H9 (cell line): ENCODE data around the gene DLL3. TPM values are rescaled to one million over a fixed set of nuclear protein-coding genes. Genes with fewer than 3 reads are reported as not detected.

Experiments used
- DNase-seq: peaks from one replicate; pipeline ENCODE4 v3.0.0-alpha.2; 2017
- H2AFZ ChIP-seq: one replicate; pipeline ENCODE4 v1.6.1; 2013; ENCODE audit warnings: mild to moderate bottlenecking, low read length, control low read depth, moderate library complexity
- H2AK5ac ChIP-seq: 2 replicates; pipeline ENCODE4 v1.6.1; 2013; ENCODE audit warnings: low read length, control low read depth, mixed read lengths; ENCODE audit not compliant: insufficient read length
- H2BK120ac ChIP-seq: one replicate; pipeline ENCODE4 v1.6.1; 2013; ENCODE audit warnings: low read depth, mild to moderate bottlenecking, low read length, control low read depth, inconsistent platforms; ENCODE audit not compliant: poor library complexity, severe bottlenecking
- H2BK12ac ChIP-seq: 2 replicates; pipeline ENCODE4 v1.6.1; 2013; ENCODE audit warnings: low read length, control low read depth, mixed read lengths, low read depth; ENCODE audit not compliant: insufficient read length
- H2BK15ac ChIP-seq: 2 replicates; pipeline ENCODE4 v1.6.1; 2013; ENCODE audit warnings: low read depth, low read length, control low read depth
- H2BK20ac ChIP-seq: one replicate; pipeline ENCODE4 v1.6.1; 2013; ENCODE audit warnings: low read depth, mild to moderate bottlenecking, low read length, control low read depth, inconsistent platforms; ENCODE audit not compliant: poor library complexity, severe bottlenecking
- H2BK5ac ChIP-seq: 2 replicates; pipeline ENCODE4 v1.6.1; 2013; ENCODE audit warnings: low read length, control low read depth, mixed read lengths; ENCODE audit not compliant: insufficient read length
- H3K14ac ChIP-seq: 2 replicates; pipeline ENCODE4 v1.6.1; 2013; ENCODE audit warnings: low read length, control low read depth; ENCODE audit not compliant: insufficient read depth
- H3K18ac ChIP-seq: 2 replicates; pipeline ENCODE4 v1.6.1; 2013; ENCODE audit warnings: low read depth, mild to moderate bottlenecking, mixed read lengths, low read length, control low read depth; ENCODE audit not compliant: insufficient read length
- H3K23ac ChIP-seq: 2 replicates; pipeline ENCODE4 v1.6.1; 2013; ENCODE audit warnings: low read length, control low read depth, mixed read lengths, low read depth; ENCODE audit not compliant: insufficient read length
- H3K23me2 ChIP-seq: 2 replicates; pipeline ENCODE4 v1.6.1; 2013; ENCODE audit warnings: low read depth, mild to moderate bottlenecking, mixed read lengths, low read length, control low read depth; ENCODE audit not compliant: insufficient read length, poor library complexity, severe bottlenecking
- H3K27ac ChIP-seq: 2 replicates; pipeline ENCODE4 v1.5.1; 2013; ENCODE audit warnings: low read length, control low read depth, mixed read lengths, low read depth; ENCODE audit not compliant: insufficient read length
- H3K27me3 ChIP-seq: 2 replicates; pipeline ENCODE4 v1.6.1; 2013; ENCODE audit warnings: low read length, control low read depth, inconsistent platforms; ENCODE audit not compliant: insufficient read depth
- H3K4ac ChIP-seq: 2 replicates; pipeline ENCODE4 v1.6.1; 2013; ENCODE audit warnings: low read depth, mild to moderate bottlenecking, control low read depth, inconsistent platforms, low read length, moderate library complexity
- H3K4me1 ChIP-seq: 2 replicates; pipeline ENCODE4 v1.6.1; 2013; ENCODE audit warnings: low read length, control low read depth, inconsistent platforms; ENCODE audit not compliant: insufficient read depth
- H3K4me2 ChIP-seq: 2 replicates; pipeline ENCODE4 v1.6.1; 2013; ENCODE audit warnings: low read length, control low read depth, mixed read lengths; ENCODE audit not compliant: insufficient read length, insufficient read depth
- H3K56ac ChIP-seq: 2 replicates; pipeline ENCODE4 v1.6.1; 2013; ENCODE audit warnings: low read depth, mild to moderate bottlenecking, mixed read lengths, low read length, control low read depth; ENCODE audit not compliant: insufficient read length
- H3K79me1 ChIP-seq: 2 replicates; pipeline ENCODE4 v1.6.1; 2013; ENCODE audit warnings: low read depth, mild to moderate bottlenecking, moderate library complexity, low read length, control low read depth, inconsistent platforms; ENCODE audit not compliant: insufficient read depth, poor library complexity, severe bottlenecking
- H3K79me2 ChIP-seq: 2 replicates; pipeline ENCODE4 v1.6.1; 2013; ENCODE audit warnings: low read length, control low read depth, inconsistent platforms; ENCODE audit not compliant: insufficient read depth
- H3K9ac ChIP-seq: 2 replicates; pipeline ENCODE4 v1.6.1; 2013; ENCODE audit warnings: low read length, control low read depth, mixed read lengths; ENCODE audit not compliant: insufficient read length; ENCODE audit errors: extremely low read depth
- H3K9me3 ChIP-seq: one replicate; pipeline ENCODE4 v1.6.1; 2013; ENCODE audit warnings: low read depth, low read length, inconsistent platforms; ENCODE audit not compliant: control insufficient read depth
- H3T11ph ChIP-seq: one replicate; pipeline ENCODE4 v1.6.1; 2013; ENCODE audit warnings: mild to moderate bottlenecking, low read length, control low read depth, inconsistent platforms
- H4K20me1 ChIP-seq: one replicate; pipeline ENCODE4 v1.6.1; 2013; ENCODE audit not compliant: control insufficient read depth, insufficient read length, insufficient read depth
- H4K5ac ChIP-seq: 2 replicates; pipeline ENCODE4 v1.6.1; 2013; ENCODE audit warnings: low read depth, mild to moderate bottlenecking, mixed read lengths, low read length, control low read depth; ENCODE audit not compliant: insufficient read length
- H4K8ac ChIP-seq: replicated peaks from 2 replicates; pipeline ENCODE4 v1.6.1; 2013; ENCODE audit warnings: low read length, control low read depth, mixed read lengths, low read depth; ENCODE audit not compliant: insufficient read length
- H4K91ac ChIP-seq: 2 replicates; pipeline ENCODE4 v1.6.1; 2013; ENCODE audit warnings: low read depth, mild to moderate bottlenecking, moderate library complexity, mixed read lengths, low read length, control low read depth; ENCODE audit not compliant: insufficient read length
- H3K27ac Mint-ChIP-seq, 3 experiments: 2 replicates in 2 of 3; 3 replicates in 1 of 3; pipeline ENCODE4 v1.8.0; 2020 to 2021; ENCODE audit warnings: mixed read lengths in 3 of 3, mild to moderate bottlenecking in 1 of 3, moderate library complexity in 1 of 3
- H3K27me3 Mint-ChIP-seq: 2 replicates; pipeline ENCODE4 v1.8.0; 2021; ENCODE audit warnings: low read depth, mild to moderate bottlenecking, moderate library complexity, mixed read lengths
- H3K36me3 Mint-ChIP-seq, 3 experiments: 2 replicates in 2 of 3; 3 replicates in 1 of 3; pipeline ENCODE4 v1.8.0; 2020 to 2021; ENCODE audit warnings: low read depth in 3 of 3, mixed read lengths in 3 of 3; ENCODE audit not compliant: insufficient read depth in 1 of 3
- H3K4me1 Mint-ChIP-seq, 2 experiments: 2 replicates each; pipeline ENCODE4 v1.8.0; 2020; ENCODE audit warnings: mixed read lengths in 2 of 2
- H3K4me3 Mint-ChIP-seq, 2 experiments: 2 replicates in 1 of 2; 3 replicates in 1 of 2; pipeline ENCODE4 v1.8.0; 2020 to 2021; ENCODE audit warnings: mild to moderate bottlenecking in 2 of 2, mixed read lengths in 2 of 2, moderate library complexity in 1 of 2
- H3K9me3 Mint-ChIP-seq, 2 experiments: 2 replicates in 1 of 2; 3 replicates in 1 of 2; pipeline ENCODE4 v1.8.0; 2020; ENCODE audit warnings: mild to moderate bottlenecking in 2 of 2, mixed read lengths in 2 of 2, moderate library complexity in 1 of 2
- WGBS: extraction: QIAGEN DNeasy Blood & Tissue Kit; methylation state at CpG from one replicate; pipeline ENCODE4 v1.1.7; 2013; ENCODE audit warnings: missing lambda C conversion rate, low lambda C conversion rate, mixed read lengths; ENCODE audit not compliant: insufficient read length; ENCODE audit errors: extremely low coverage; 5-methylcytosine and 5-hydroxymethylcytosine counted together
- total RNA-seq: library from RNA; stranded (reverse); gene quantifications from 2 replicates; pipeline ENCODE4 v1.2.1, GENCODE V29; 2021
- TF ChIP-seq, protein P1 (sequence below): fragments of 200-600 bp; sonication (generic); conservative IDR thresholded peaks from 3 replicates; pipeline ENCODE4 v1.8.0; 2021; ENCODE audit warnings: antibody characterized with exemption, mild to moderate bottlenecking

DLL3 gene
- total RNA-seq, 1 experiment from 2014 or later, result 2.5 TPM

DNA sequence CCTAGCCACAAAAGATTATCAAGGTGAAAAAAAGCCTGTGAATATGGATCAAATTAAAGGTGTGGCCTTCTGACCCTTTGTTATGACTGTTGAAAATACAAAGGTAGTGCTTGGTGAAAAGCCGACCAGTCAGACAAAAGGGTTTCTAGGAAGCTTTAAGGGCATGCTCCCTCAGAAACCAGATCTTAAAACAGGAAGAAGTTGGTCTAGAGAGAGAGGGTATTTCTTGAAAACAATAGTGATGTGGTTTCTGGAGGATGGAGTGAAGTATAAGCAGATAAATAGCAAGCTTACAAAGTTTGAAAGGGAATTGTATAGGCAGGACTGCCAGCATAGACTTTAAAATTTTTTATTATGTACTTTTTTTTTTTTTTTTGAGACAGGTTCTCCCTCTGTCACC is 46.2 kb downstream of the DLL3 start:
- no peak overlapping the region for H4K5ac ChIP-seq
- H3K23me2 ChIP-seq, result no peaks in the 10 kb centered on the region
- Mint-ChIP-seq H3K4me3 (no peak overlapping the region), H3K27ac (no peak overlapping the region), H3K36me3 (no peaks in the 10 kb centered on the region), H3K9me3 (no peaks in the 10 kb centered on the region; a peak in 1 of 5 replicates), H3K4me1 (peaks cover 14 to 23% of the 10 kb centered on the region in 2 experiments), H3K27me3 (peaks cover 4% of the 10 kb centered on the region)
- no peak overlapping the region for H4K91ac ChIP-seq
- TF ChIP-seq, protein P1, sequence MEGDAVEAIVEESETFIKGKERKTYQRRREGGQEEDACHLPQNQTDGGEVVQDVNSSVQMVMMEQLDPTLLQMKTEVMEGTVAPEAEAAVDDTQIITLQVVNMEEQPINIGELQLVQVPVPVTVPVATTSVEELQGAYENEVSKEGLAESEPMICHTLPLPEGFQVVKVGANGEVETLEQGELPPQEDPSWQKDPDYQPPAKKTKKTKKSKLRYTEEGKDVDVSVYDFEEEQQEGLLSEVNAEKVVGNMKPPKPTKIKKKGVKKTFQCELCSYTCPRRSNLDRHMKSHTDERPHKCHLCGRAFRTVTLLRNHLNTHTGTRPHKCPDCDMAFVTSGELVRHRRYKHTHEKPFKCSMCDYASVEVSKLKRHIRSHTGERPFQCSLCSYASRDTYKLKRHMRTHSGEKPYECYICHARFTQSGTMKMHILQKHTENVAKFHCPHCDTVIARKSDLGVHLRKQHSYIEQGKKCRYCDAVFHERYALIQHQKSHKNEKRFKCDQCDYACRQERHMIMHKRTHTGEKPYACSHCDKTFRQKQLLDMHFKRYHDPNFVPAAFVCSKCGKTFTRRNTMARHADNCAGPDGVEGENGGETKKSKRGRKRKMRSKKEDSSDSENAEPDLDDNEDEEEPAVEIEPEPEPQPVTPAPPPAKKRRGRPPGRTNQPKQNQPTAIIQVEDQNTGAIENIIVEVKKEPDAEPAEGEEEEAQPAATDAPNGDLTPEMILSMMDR, result no peak
- WGBS, result no CpG with 5 or more reads among the region's 1 CpG
- H3K9me3 ChIP-seq, result no peaks in the 10 kb centered on the region
- H4K8ac ChIP-seq, result no peak overlapping the region
- no peak overlapping the region for H2BK20ac ChIP-seq
- no peak overlapping the region for H2BK15ac ChIP-seq
- no peaks in the 10 kb centered on the region for H3K79me1 ChIP-seq
- peaks cover 3% of the 10 kb centered on the region; the same call in 1 of the 2 replicates for H3K4me1 ChIP-seq
- no peak overlapping the region for H3K9ac ChIP-seq
- no peak overlapping the region for H2BK5ac ChIP-seq
- H3K27me3 ChIP-seq, result no peaks in the 10 kb centered on the region
- H2BK12ac ChIP-seq, result no peak overlapping the region
- no peak overlapping the region for H2BK120ac ChIP-seq
- DNase-seq, result no peak
- no peak overlapping the region for H3K27ac ChIP-seq
- no peaks in the 10 kb centered on the region for H4K20me1 ChIP-seq
- H3K23ac ChIP-seq, result no peak overlapping the region
- no peak overlapping the region for H2AK5ac ChIP-seq
- H3K79me2 ChIP-seq, result no peaks in the 10 kb centered on the region
- no peak overlapping the region for H3K4ac ChIP-seq
- H3T11ph ChIP-seq, result no peak overlapping the region
- no peak overlapping the region for H3K14ac ChIP-seq
- H3K56ac ChIP-seq, result no peak overlapping the region
- no peak overlapping the region for H3K18ac ChIP-seq
- no peak overlapping the region for H2AFZ ChIP-seq
- no peak overlapping the region for H3K4me2 ChIP-seq
